CD4-positive, alpha-beta T cell treated with Interleukin-15 for 4 hours (primary cell): ENCODE measurements around the gene LNX2.
A peak's percentile ranks its signal among the peaks of the same experiment; 100 is the strongest.
"Not testable (repeated sequence)": the region's sequence is repeated elsewhere in the genome, so short reads cannot be mapped to it uniquely, and the experiment has no call there.

ENCODE experiments used
- DNase-seq: peaks from one replicate; pipeline ENCODE4 v3.0.0-alpha.2; 2020; ENCODE audit warnings: low spot score

Gene LNX2

GRCh38 chr13:27636589-27637288, 16.4 kb upstream of the LNX2 start:
- DNase-seq = no peak

GRCh38 chr13:27635266-27635665, 14.9 kb upstream of the LNX2 start:
- DNase-seq = no peak

- no peak for DNase-seq
These were observed 14.5 kb upstream of the LNX2 start for GRCh38 chr13:27634791-27635190.

GRCh38 chr13:27634231-27634630, 13.9 kb upstream of the LNX2 start:
- DNase-seq = no peak

GRCh38 chr13:27632648-27633047, 12.3 kb upstream of the LNX2 start:
- no peak for DNase-seq

GRCh38 chr13:27632214-27632613, 11.9 kb upstream of the LNX2 start:
- no peak for DNase-seq

GRCh38 chr13:27631665-27632064, 11.3 kb upstream of the LNX2 start:
- DNase-seq = no peak

GRCh38 chr13:27631156-27631555, 10.8 kb upstream of the LNX2 start:
- DNase-seq = no peak

GRCh38 chr13:27628766-27629165, 8.4 kb upstream of the LNX2 start:
- DNase-seq = not testable (repeated sequence)

GRCh38 chr13:27628081-27628480, 7.8 kb upstream of the LNX2 start:
- DNase-seq = no peak

- no peak for DNase-seq
These were observed 7.1 kb upstream of the LNX2 start for GRCh38 chr13:27627380-27627779.

- DNase-seq = no peak
These were observed 5.5 kb upstream of the LNX2 start for GRCh38 chr13:27625839-27626238.

- no peak for DNase-seq
These were observed 3.7 kb upstream of the LNX2 start for GRCh38 chr13:27624071-27624470.

GRCh38 chr13:27622881-27623280, 2.6 kb upstream of the LNX2 start:
- DNase-seq = no peak

- DNase-seq = no peak
These were observed 1.9 kb upstream of the LNX2 start for GRCh38 chr13:27622102-27622820.

- peak; percentile 85 for DNase-seq
These were observed 1.2 kb upstream of the LNX2 start, which contains the start of gene POLR1D for GRCh38 chr13:27621366-27622101. POLR1D (plus strand) TSS chr13:27621892; CDS start chr13:27621984, 92 bp downstream.

- no peak for DNase-seq
These were observed 712 bp upstream of the LNX2 start for GRCh38 chr13:27621116-27621365.

- peak; percentile 34 for DNase-seq
These were observed 477 bp downstream of the LNX2 start for GRCh38 chr13:27619728-27620376.

GRCh38 chr13:27619093-27619727, 1.1 kb downstream of the LNX2 start:
- DNase-seq = no peak

GRCh38 chr13:27617881-27618321, 2.4 kb downstream of the LNX2 start:
- no peak for DNase-seq

- no peak for DNase-seq
These were observed 6.7 kb downstream of the LNX2 start for GRCh38 chr13:27613628-27614027.

- no peak for DNase-seq
These were observed 13.2 kb downstream of the LNX2 start for GRCh38 chr13:27607125-27607524.
